Common myeloid progenitor, CD34-positive (primary cell): ENCODE results near the gene CRTAP.

Source experiments
- CTCF ChIA-PET: fragments of 350-600 bp; sonication (Branson Sonifier 250); formaldehyde crosslinking; loops from one replicate; lab custom pipeline; 2021; ENCODE audit warnings: antibody characterized with exemption; lab: Charles Lee
- POLR2A ChIA-PET: fragments of 350-600 bp; sonication (Branson Sonifier 250); formaldehyde crosslinking; loops from one replicate; lab custom pipeline; 2021; ENCODE audit warnings: antibody characterized with exemption; lab: Charles Lee
- DNase-seq, 3 donors: peaks; one replicate each; pipeline versions ENCODE4 v3.0.0 to v3.0.0-alpha.2; 2013
- H3K27ac ChIP-seq, 2 experiments: 1 replicate in 1 of 2; 2 replicates in 1 of 2; pipeline ENCODE4 v1.7.0; 2013; ENCODE audit warnings: inconsistent platforms in 2 of 2, low read length in 2 of 2, mild to moderate bottlenecking in 2 of 2, low read depth in 1 of 2, moderate library complexity in 1 of 2; ENCODE audit not compliant: severe bottlenecking in 2 of 2, insufficient read depth in 1 of 2, poor library complexity in 1 of 2
- H3K27me3 ChIP-seq, 5 experiments: replicated peaks in 2 of 5; 1 replicate in 3 of 5; 2 replicates in 2 of 5; pipeline versions ENCODE4 v1.6.1 to v1.7.0; 2013; ENCODE audit warnings: low read length in 4 of 5, mild to moderate bottlenecking in 2 of 5, moderate library complexity in 2 of 5, inconsistent platforms in 1 of 5; ENCODE audit not compliant: insufficient read depth in 5 of 5, control insufficient read depth in 4 of 5
- H3K36me3 ChIP-seq, 4 experiments: 1 replicate in 2 of 4; 2 replicates in 2 of 4; pipeline versions ENCODE4 v1.6.1 to v1.7.0; 2013; ENCODE audit warnings: low read length in 3 of 4, control low read depth in 1 of 4, mild to moderate bottlenecking in 1 of 4; ENCODE audit not compliant: control insufficient read depth in 4 of 4, insufficient read depth in 4 of 4
- H3K4me1 ChIP-seq, 4 experiments: 1 replicate in 3 of 4; 2 replicates in 1 of 4; pipeline versions ENCODE4 v1.6.1 to v1.7.1; 2013; ENCODE audit warnings: low read length in 3 of 4, mild to moderate bottlenecking in 3 of 4, control low read depth in 1 of 4, inconsistent platforms in 1 of 4, moderate library complexity in 1 of 4; ENCODE audit not compliant: control insufficient read depth in 4 of 4, insufficient read depth in 4 of 4; ENCODE audit errors: control extremely low read depth in 1 of 4
- H3K4me3 ChIP-seq, 7 experiments: 1 replicate in 4 of 7; 2 replicates in 3 of 7; pipeline versions ENCODE4 v1.5.1 to v1.7.0; 2013; ENCODE audit warnings: mild to moderate bottlenecking in 7 of 7, low read length in 6 of 7, moderate library complexity in 6 of 7, inconsistent platforms in 2 of 7, low read depth in 2 of 7, control low read depth in 1 of 7; ENCODE audit not compliant: insufficient read depth in 4 of 7, control insufficient read depth in 1 of 7; ENCODE audit errors: extremely low read depth in 1 of 7
- H3K9me3 ChIP-seq, 5 experiments: 1 replicate in 4 of 5; 2 replicates in 1 of 5; pipeline versions ENCODE4 v1.6.1 to v1.7.1; 2013; ENCODE audit warnings: low read length in 4 of 5, mild to moderate bottlenecking in 2 of 5, inconsistent platforms in 1 of 5, low read depth in 1 of 5, moderate library complexity in 1 of 5; ENCODE audit not compliant: control insufficient read depth in 4 of 5, insufficient read depth in 2 of 5; ENCODE audit errors: control extremely low read depth in 1 of 5
- WGBS: methylation state at CpG from one replicate; pipeline ENCODE4 v1.1.5; 2013; ENCODE audit not compliant: insufficient coverage; 5-methylcytosine and 5-hydroxymethylcytosine counted together

CRTAP gene

DNA sequence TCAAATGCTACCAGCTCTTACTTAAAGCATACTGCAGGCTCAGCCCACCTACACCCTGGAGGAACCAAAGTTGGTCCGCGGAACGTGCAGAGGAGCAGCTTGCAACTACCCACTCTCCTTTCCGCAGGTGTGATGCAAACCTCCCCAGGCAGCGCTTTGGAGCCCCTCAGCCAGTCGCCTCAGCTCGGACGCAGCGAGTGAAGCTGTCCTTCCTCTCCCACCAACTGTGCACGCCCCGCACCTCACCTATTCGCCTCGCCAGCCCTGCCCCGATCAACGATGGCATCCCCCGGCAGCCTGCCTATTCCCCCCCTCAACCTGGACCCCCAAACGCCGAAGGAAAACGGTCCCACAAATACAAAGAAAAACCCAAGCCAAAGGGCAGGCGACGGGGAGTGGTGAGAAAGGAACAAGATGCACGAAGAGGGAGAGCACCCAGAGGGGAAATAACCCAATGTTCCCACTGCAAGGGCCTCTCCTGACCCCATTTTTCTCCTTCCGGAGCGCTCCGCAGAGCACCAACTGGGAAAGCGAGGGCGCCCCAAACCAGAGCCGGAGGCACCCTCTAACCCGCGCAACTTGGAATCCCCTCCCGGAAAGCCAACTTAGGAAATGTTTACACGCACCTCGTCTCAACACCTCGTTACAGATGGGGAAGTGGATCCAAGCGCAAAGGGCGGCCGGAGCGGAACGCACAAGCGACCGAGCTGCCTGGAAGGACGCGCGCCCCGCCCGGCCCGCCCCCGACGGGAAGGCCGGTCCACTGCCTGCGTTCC, 17.5 kb upstream of the CRTAP start:
- DNase-seq = peak; percentile 52 to 81 (median 71)
- under 1% methylated on average over 38 of the region's 51 CpGs for WGBS
- peaks cover 0 to 23% (median 14%) of the 10 kb centered on the region in 4 experiments for H3K4me1 ChIP-seq
- peak overlapping the region; percentile 93 to 97 (median 95) for H3K4me3 ChIP-seq
- no peaks in the 10 kb centered on the region for H3K9me3 ChIP-seq
- no peaks in the 10 kb centered on the region for H3K27me3 ChIP-seq
- ChIA-PET CTCF (interaction anchor here (1.1 to 1.7 kb wide), 2 partner anchors 11 to 21 kb away, joined by 4 to 5 read pairs; no protein-coding TSS in a partner anchor), POLR2A (interaction anchor here (0.9 kb wide), 1 partner anchor 18 kb away, joined by 3 read pairs; the partner anchor contains the start of gene CRTAP)
- peak overlapping the region; percentile 78 to 90 for H3K27ac ChIP-seq
- H3K36me3 ChIP-seq = peaks cover 2 to 30% (median 22%) of the 10 kb centered on the region in 4 experiments

DNA sequence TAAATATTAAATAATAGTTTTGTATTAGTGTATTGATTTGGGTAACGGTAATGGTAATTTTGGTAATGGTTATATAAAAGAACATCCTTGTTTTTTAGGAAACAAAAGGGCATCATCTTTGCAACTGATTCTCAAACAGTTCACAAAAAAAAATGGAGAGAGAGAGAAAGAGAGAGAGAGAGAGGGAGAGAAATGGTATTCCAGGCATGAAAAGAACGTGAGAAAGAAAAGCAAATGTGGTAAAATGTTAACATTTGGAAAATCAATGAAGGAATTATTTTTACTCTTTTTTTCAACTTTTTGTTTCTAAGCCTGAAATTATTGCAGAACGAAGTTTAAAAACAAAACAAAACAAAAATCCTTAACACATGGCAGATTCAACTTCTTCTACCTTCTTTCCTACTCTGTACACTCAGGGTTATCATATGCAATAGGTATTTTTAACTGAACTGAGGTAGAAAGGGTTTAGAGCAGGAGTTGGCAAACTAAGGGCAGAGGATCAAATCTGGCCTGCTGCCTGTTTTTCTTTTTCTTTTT, 14.6 kb upstream of the CRTAP start:
- Histone ChIP-seq H3K36me3 (peaks cover 0 to under 1% (median under 1%) of the 10 kb centered on the region in 4 experiments), H3K27ac (no peak overlapping the region), H3K4me1 (peaks cover 0 to 23% (median 14%) of the 10 kb centered on the region in 4 experiments), H3K27me3 (no peaks in the 10 kb centered on the region), H3K4me3 (no peak overlapping the region), H3K9me3 (no peaks in the 10 kb centered on the region)
- ChIA-PET POLR2A (no interaction called here), CTCF (interaction anchor here (1.1 to 1.4 kb wide), 5 partner anchors 8 to 114 kb away, joined by 3 to 4 read pairs (median 3); no protein-coding TSS in a partner anchor)
- DNase-seq = no peak
- WGBS = no CpG with 5 or more reads among the region's 3 CpGs

DNA sequence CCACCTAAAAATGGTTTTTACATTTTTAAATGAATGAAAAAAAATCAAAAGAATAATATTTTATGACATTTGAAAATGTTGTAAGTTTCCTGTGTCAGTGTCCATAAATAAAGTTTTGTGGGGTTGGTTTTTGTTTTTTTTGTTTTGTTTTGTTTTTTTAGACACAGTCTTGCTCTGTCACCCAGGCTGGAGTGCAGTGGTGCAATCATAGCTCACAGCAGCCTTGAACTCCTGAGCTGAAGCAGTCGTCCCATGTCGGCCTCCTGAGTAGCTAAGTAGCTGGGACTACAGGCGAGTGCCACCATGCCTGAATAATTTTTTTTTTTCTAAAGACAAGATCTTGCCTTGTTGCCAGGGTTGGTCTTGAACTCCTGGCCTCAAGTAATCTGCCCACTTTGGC, 14.1 kb upstream of the CRTAP start:
- no peak for DNase-seq
- Histone ChIP-seq H3K27me3 (no peaks in the 10 kb centered on the region), H3K36me3 (no peaks in the 10 kb centered on the region), H3K9me3 (no peaks in the 10 kb centered on the region), H3K27ac (no peak overlapping the region), H3K4me1 (peaks cover 0 to 23% (median 14%) of the 10 kb centered on the region in 4 experiments), H3K4me3 (no peak overlapping the region)
- POLR2A ChIA-PET = no interaction called here
- no CpG with 5 or more reads among the region's 3 CpGs for WGBS
- CTCF ChIA-PET = interaction anchor here (0.8 to 1.4 kb wide), 2 partner anchors 11 to 14 kb away, joined by 3 to 4 read pairs; partner anchors contain the start of gene CRTAP

DNA sequence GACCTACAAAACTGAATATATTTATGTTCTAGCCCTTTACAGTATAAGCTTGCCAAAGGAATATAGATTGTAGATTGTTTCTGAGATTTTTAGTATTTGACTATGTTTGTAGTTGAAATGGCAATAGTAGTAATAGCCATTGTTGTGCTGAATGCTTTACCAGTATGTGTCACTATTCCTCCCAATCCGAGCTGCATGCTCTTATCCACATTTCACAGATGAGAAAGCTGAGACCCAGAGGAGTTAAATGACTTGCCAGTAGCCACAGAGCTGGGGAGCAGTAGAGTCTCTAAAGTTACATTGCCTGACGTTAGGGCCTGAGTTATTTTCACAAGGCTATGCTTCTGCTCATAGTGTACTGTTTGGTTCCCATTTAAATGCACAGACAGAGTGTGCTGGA, 13.6 kb upstream of the CRTAP start:
- CTCF ChIA-PET = interaction anchor here (0.8 to 1.4 kb wide), 2 partner anchors 11 to 14 kb away, joined by 3 to 4 read pairs; partner anchors contain the start of gene CRTAP
- Histone ChIP-seq H3K9me3 (no peaks in the 10 kb centered on the region), H3K4me1 (peaks cover 0 to 27% (median 13%) of the 10 kb centered on the region in 4 experiments), H3K27ac (no peak overlapping the region), H3K4me3 (no peak overlapping the region), H3K27me3 (no peaks in the 10 kb centered on the region), H3K36me3 (no peaks in the 10 kb centered on the region)
- POLR2A ChIA-PET = no interaction called here
- 86% methylated on average over 1 of the region's 2 CpGs for WGBS
- DNase-seq = no peak

DNA sequence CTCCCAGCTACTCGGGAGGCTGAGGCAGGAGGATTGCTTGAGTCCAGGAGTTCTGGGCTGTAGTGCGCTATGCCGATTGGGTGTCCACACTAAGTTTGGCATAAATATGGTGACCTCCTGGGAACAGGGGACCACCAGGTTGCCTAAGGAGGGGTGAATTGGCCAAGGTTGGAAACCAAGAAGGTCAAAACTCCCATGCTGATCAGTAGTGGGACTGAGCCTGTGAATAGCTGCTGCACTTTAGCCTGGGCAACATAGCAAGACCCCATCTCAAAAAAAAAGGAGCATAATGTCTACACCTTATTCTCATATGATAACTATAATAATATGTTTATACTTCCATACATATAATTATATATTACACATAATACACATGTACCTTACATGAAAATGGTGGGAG, 10.8 kb upstream of the CRTAP start:
- Histone ChIP-seq H3K9me3 (no peaks in the 10 kb centered on the region), H3K4me1 (peaks cover 0 to 13% (median 2%) of the 10 kb centered on the region in 4 experiments), H3K36me3 (no peaks in the 10 kb centered on the region), H3K4me3 (no peak overlapping the region), H3K27me3 (no peaks in the 10 kb centered on the region), H3K27ac (no peak overlapping the region)
- 100% methylated on average over 2 of the region's 3 CpGs for WGBS
- DNase-seq = no peak
- POLR2A ChIA-PET = no interaction called here
- CTCF ChIA-PET = no interaction called here

DNA sequence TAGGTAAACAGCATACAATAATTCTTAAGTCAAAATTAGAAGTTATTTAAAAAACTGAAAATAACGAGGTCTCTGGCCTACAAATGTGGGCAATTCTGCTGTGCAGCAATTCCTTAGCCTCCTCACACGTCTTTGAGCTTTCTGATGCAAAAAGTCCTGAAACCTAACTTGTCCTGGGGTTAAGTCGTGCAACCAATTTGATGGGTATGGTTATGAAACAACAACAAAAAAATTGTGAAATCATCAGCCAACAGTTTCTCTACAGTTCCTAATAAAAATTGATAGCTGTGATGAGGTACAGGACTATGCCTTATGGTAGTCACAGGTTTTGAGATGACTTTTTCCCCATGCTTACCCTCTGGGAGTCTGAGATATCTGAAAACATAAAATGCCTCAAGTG, 10.3 kb upstream of the CRTAP start:
- Histone ChIP-seq H3K36me3 (no peaks in the 10 kb centered on the region), H3K9me3 (no peaks in the 10 kb centered on the region), H3K4me1 (peaks cover 0 to 9% (median 2%) of the 10 kb centered on the region in 4 experiments), H3K4me3 (no peak overlapping the region), H3K27ac (no peak overlapping the region), H3K27me3 (no peaks in the 10 kb centered on the region)
- ChIA-PET POLR2A (no interaction called here), CTCF (no interaction called here)
- no peak for DNase-seq
- 97% methylated on average over 3 of the region's 3 CpGs for WGBS

DNA sequence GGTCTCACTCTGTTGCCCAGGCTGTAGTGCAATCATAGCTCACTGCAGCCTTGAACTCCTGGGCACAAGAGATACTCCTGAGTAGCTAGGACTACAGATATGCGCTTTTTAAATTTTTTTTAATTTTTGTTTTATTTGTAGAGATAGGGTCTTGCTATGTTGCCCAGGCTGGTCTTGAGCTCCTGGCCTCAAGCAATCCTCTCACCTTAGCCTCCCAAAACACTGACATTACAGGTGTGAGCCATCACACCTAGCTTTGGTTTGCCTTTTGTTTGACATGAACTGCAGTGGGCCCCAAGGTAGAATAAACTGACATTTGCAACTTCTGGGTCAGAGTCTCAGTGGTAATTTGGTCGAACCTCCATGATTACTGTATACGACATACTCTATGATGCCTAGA, 9.0 kb upstream of the CRTAP start:
- ChIA-PET POLR2A (no interaction called here), CTCF (interaction anchor here (0.6 to 2.0 kb wide), 2 partner anchors 9 to 684 kb away, joined by 3 to 7 read pairs; partner anchors contain the start of gene CRTAP)
- Histone ChIP-seq H3K9me3 (no peaks in the 10 kb centered on the region), H3K36me3 (no peaks in the 10 kb centered on the region), H3K27me3 (no peaks in the 10 kb centered on the region), H3K27ac (no peak overlapping the region), H3K4me3 (no peak overlapping the region), H3K4me1 (peaks cover 0 to 9% (median 2%) of the 10 kb centered on the region in 4 experiments)
- 100% methylated on average over 2 of the region's 3 CpGs for WGBS
- DNase-seq = no peak
